K562 (cell line): Measurements from ENCODE around the gene CLCF1. TPM values are rescaled to one million over a fixed set of nuclear protein-coding genes. Genes with fewer than 3 reads are reported as not detected.

Experiments
- AFF4 ChIP-seq: sonication (generic); formaldehyde crosslinking; IDR thresholded peaks from 2 replicates; pipeline ENCODE4 v1.8.0; 2023; ENCODE audit warnings: mild to moderate bottlenecking, missing genetic modification reagents
- ARID1B ChIP-seq: fragments of 450-650 bp; IDR thresholded peaks from 2 replicates; pipeline ENCODE4 v1.6.1; 2016; ENCODE audit warnings: antibody characterized with exemption, mild to moderate bottlenecking, inconsistent platforms
- BDP1 ChIP-seq: IDR thresholded peaks from 3 replicates; pipeline ENCODE4 v1.6.1; 2011; ENCODE audit not compliant: insufficient read length, insufficient read depth
- DIDO1 ChIP-seq: fragments of 450-650 bp; IDR thresholded peaks from 2 replicates; pipeline ENCODE4 v1.6.1; 2016; ENCODE audit warnings: low read depth, missing biosample characterization, missing genetic modification characterization
- EZH2 ChIP-seq: IDR thresholded peaks from 2 replicates; pipeline ENCODE4 v1.6.1; 2012; ENCODE audit warnings: low read depth, mild to moderate bottlenecking, inconsistent platforms, low read length, borderline replicate concordance
- FIP1L1 ChIP-seq: fragments of 200-400 bp; formaldehyde crosslinking; IDR thresholded peaks from 2 replicates; pipeline ENCODE4 v1.6.1; 2018; ENCODE audit warnings: mild to moderate bottlenecking, low read depth, low read length; ENCODE audit not compliant: poor library complexity, severe bottlenecking
- HDAC3 ChIP-seq: fragments of 450-650 bp; IDR thresholded peaks from 2 replicates; pipeline ENCODE4 v1.6.1; 2018; ENCODE audit warnings: borderline replicate concordance, mild to moderate bottlenecking, moderate library complexity; ENCODE audit not compliant: partially characterized antibody
- HES1 ChIP-seq: fragments of 450-650 bp; IDR thresholded peaks from 2 replicates; pipeline ENCODE4 v1.6.1; 2016; ENCODE audit warnings: low read depth, mild to moderate bottlenecking, moderate library complexity
- MLX ChIP-seq, 2 experiments: fragments of 450-650 bp in 1 of 2; sonication (generic) in 1 of 2; formaldehyde crosslinking; conservative IDR thresholded peaks; 2 replicates each; pipeline versions ENCODE4 v1.4.0 to v1.8.1; 2020 to 2022; ENCODE audit warnings: mild to moderate bottlenecking in 1 of 2, missing genetic modification reagents in 1 of 2
- POLR2AphosphoS5 ChIP-seq: IDR thresholded peaks from 2 replicates; pipeline ENCODE4 v1.6.1; 2011; ENCODE audit warnings: mild to moderate bottlenecking, low read depth, low read length, moderate library complexity; ENCODE audit not compliant: control insufficient read depth, insufficient read depth
- PRDM10 ChIP-seq: fragments of 450-650 bp; IDR thresholded peaks from 2 replicates; pipeline ENCODE4 v1.6.1; 2018; ENCODE audit not compliant: partially characterized antibody
- SIN3B ChIP-seq: fragments of 450-650 bp; IDR thresholded peaks from 2 replicates; pipeline ENCODE4 v1.6.1; 2017; ENCODE audit warnings: low read depth, mild to moderate bottlenecking, moderate library complexity
- U2AF1 ChIP-seq: fragments of 200-400 bp; formaldehyde crosslinking; optimal IDR thresholded peaks from 2 replicates; pipeline ENCODE3; 2017; ENCODE audit warnings: mild to moderate bottlenecking, low read depth, low read length, moderate library complexity
- YBX1 ChIP-seq: fragments of 450-650 bp; IDR thresholded peaks from 2 replicates; pipeline ENCODE4 v1.7.1; 2016; ENCODE audit warnings: mild to moderate bottlenecking
- ZNF165 ChIP-seq: fragments of 250-450 bp; sonication (Bioruptor Pico); IDR thresholded peaks from 2 replicates; pipeline ENCODE4 v1.4.0; 2020; ENCODE audit warnings: borderline replicate concordance
- ZNF274 ChIP-seq: IDR thresholded peaks from 2 replicates; pipeline ENCODE4 v1.6.1; 2011; ENCODE audit warnings: low read depth, mild to moderate bottlenecking, low read length, moderate library complexity, borderline replicate concordance
- ZNF830 ChIP-seq: fragments of 250-450 bp; sonication (Bioruptor Pico); IDR thresholded peaks from 2 replicates; pipeline ENCODE4 v1.5.0; 2021; ENCODE audit warnings: mild to moderate bottlenecking
- polyA plus RNA-seq, 8 experiments: library from polyadenylated mRNA; depleted of rRNA in 4 of 8; stranded (reverse) in 5 of 8; unstranded in 3 of 8; fragments of >200 nt; fragmentation: Nextera tagmentation in 2 of 8; fragmentation: Illumina TruSeq in 1 of 8; extraction: Ambion mirVana in 2 of 8; extraction: Trizol in 1 of 8; gene quantifications; 2 replicates each; pipeline versions ENCODE4 v1.2.1 to v1.2.3, GENCODE V29; 2011 to 2014; ENCODE audit warnings: inconsistent platforms in 1 of 8, missing spikeins in 1 of 8
- total RNA-seq, 7 experiments: library from RNA; depleted of rRNA in 6 of 7; stranded (reverse); fragments of >200 nt in 6 of 7; fragmentation: Illumina TruSeq in 2 of 7; extraction: Trizol in 2 of 7; gene quantifications; 2 replicates each; pipeline versions ENCODE4 v1.2.1 to v1.2.3, GENCODE V29; 2011 to 2021; ENCODE audit warnings: low replicate concordance in 1 of 7

CLCF1 gene
- total and polyA plus RNA-seq, 9 of the 15 experiments (the other 6 are each of a cell fraction or from before 2014, with no cell fraction given), result 0.49 to 5.8 (median 3.0) TPM

GRCh38 chr11:67356864-67357561, 16.4 kb downstream of the CLCF1 start (continued):
- TF ChIP-seq FIP1L1, result no peak
- TF ChIP-seq DIDO1, result 0 out of 2 replicates have a peak, but pooled peaks have one; percentile 13
- no peak for TF ChIP-seq AFF4 (CRISPR knock-in tag)
- no peak for TF ChIP-seq ZNF274
- TF ChIP-seq MLX (CRISPR knock-in tag; conservative IDR thresholded peaks at IDR 0.05), result no peak
- no peak for TF ChIP-seq HES1
- TF ChIP-seq POLR2AphosphoS5, result no peak
- TF ChIP-seq EZH2, result no peak
- no peak for TF ChIP-seq SIN3B
- peak; percentile 42; the same call in 1 of the 2 replicates for TF ChIP-seq ARID1B
- no peak for TF ChIP-seq ZNF165
- TF ChIP-seq HDAC3, result no peak
- TF ChIP-seq ZNF830 (CRISPR knock-in tag), result peak; percentile 40; the same call in 1 of the 2 replicates
- TF ChIP-seq U2AF1, result no peak
- no peak for TF ChIP-seq YBX1
- TF ChIP-seq BDP1, result no peak
- TF ChIP-seq PRDM10, result no peak
